Testis (tissue), 3 donors: ENCODE measurements around the gene PLXDC1. TPM values are rescaled to one million over a fixed set of nuclear protein-coding genes. Genes with fewer than 3 reads are reported as not detected.
"Not testable (repeated sequence)": the region's sequence is repeated elsewhere in the genome, so short reads cannot be mapped to it uniquely, and the experiment has no call there.

ENCODE experiments used
- DNase-seq: peaks from one replicate; pipeline ENCODE4 v3.0.0-alpha.2; 2019
- H3K27ac ChIP-seq, 2 donors: fragments of 200-600 bp; sonication (generic); one replicate each; pipeline ENCODE4 v1.5.1; 2019
- H3K27me3 ChIP-seq: fragments of 200-600 bp; sonication (generic); one replicate; pipeline ENCODE4 v1.5.1; 2019
- H3K36me3 ChIP-seq: fragments of 200-600 bp; sonication (generic); one replicate; pipeline ENCODE4 v1.5.1; 2017; ENCODE audit warnings: low read depth; ENCODE audit errors: missing control alignments
- H3K4me1 ChIP-seq: fragments of 200-600 bp; sonication (generic); one replicate; pipeline ENCODE4 v1.5.1; 2019
- H3K4me3 ChIP-seq, 2 donors: fragments of 200-600 bp; sonication (generic); one replicate each; pipeline ENCODE4 v1.5.1; 2017 to 2019
- H3K9me3 ChIP-seq: fragments of 200-600 bp; sonication (generic); one replicate; pipeline ENCODE4 v1.5.1; 2017
- CTCF ChIP-seq, 3 experiments: fragments of 450-650 bp in 2 of 3; fragments of 200-600 bp in 1 of 3; sonication (generic) in 1 of 3; IDR thresholded peaks; one replicate each; pipeline ENCODE4 v1.5.1; 2016 to 2019; ENCODE audit warnings: antibody characterized with exemption in 3 of 3, mild to moderate bottlenecking in 2 of 3, moderate library complexity in 1 of 3
- POLR2A ChIP-seq: fragments of 450-650 bp; IDR thresholded peaks from one replicate; pipeline ENCODE4 v1.6.1; 2017; ENCODE audit warnings: antibody characterized with exemption, mild to moderate bottlenecking, moderate library complexity
- WGBS, 2 donors: methylation state at CpG; one replicate each; pipeline ENCODE4 v1.1.5; 2018; 5-methylcytosine and 5-hydroxymethylcytosine counted together
- intact Hi-C: fragments of 100-400 bp; cut with DNase I; formaldehyde crosslinking; loops from one replicate; pipeline ENCODE4 v1.15.1; 2023; ENCODE audit warnings: low total_unique reads
- polyA plus RNA-seq: library from polyadenylated mRNA; stranded (reverse); fragments of 350-450 nt; fragmentation: Illumina TruSeq; extraction: RNeasy Lipid Tissue Mini Kit (QIAGEN cat#74804); gene quantifications from one replicate; pipeline ENCODE4 v1.2.3, GENCODE V29; 2014; ENCODE audit warnings: low read depth, low replicate concordance; ENCODE audit not compliant: insufficient read depth
- total RNA-seq, 2 donors: library from RNA; depleted of rRNA; stranded (reverse); fragments of >200 nt; gene quantifications; one replicate each; pipeline ENCODE4 v1.2.3, GENCODE V29; 2016

The PLXDC1 gene
- total and polyA plus RNA-seq, 3 donors from 2014 or later = 9.6 to 40.5 (median 14.8) TPM

- Histone ChIP-seq H3K9me3 (no peaks in the 10 kb centered on the region), H3K27ac (no peak overlapping the region), H3K27me3 (no peaks in the 10 kb centered on the region), H3K4me1 (no peaks in the 10 kb centered on the region), H3K36me3 (no peaks in the 10 kb centered on the region), H3K4me3 (no peak overlapping the region)
- no peak for DNase-seq
- TF ChIP-seq CTCF (IDR thresholded peaks at IDR 0.05) = no peak
- TF ChIP-seq POLR2A = no peak
- WGBS, 2 donors = 81 to 82% methylated on average over 5 of the region's 5 CpGs
- intact Hi-C loops = no loop called here
Observed at GRCh38 chr17:39171933-39172332, 20.5 kb upstream of the PLXDC1 start.

DNA sequence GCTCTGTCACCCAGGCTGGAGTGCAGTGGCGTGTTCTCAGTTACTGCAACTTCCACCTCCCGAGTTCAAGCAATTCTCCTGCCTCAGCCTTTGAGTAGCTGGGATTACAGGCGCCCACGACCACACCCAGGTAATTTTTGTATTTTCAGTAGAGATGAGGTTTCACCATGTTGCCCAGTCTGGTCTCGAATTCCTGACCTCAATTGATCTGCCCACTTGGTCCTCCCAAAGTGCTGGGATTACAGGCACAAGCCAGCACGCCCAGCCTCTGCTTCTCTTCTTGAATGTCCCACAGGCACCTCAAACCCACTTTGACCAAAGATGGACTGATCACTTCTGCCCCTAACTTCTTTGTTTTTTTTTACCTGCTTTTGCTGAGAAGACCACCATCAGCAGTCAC lies 19.1 kb upstream of the PLXDC1 start:
- 80 to 89% methylated on average over 6 of the region's 6 CpGs for WGBS, 2 donors
- no peak overlapping the region for H3K4me3 ChIP-seq
- H3K9me3 ChIP-seq = no peaks in the 10 kb centered on the region
- H3K27ac ChIP-seq = no peak overlapping the region
- H3K36me3 ChIP-seq = no peaks in the 10 kb centered on the region
- H3K27me3 ChIP-seq = no peaks in the 10 kb centered on the region
- no peak for DNase-seq
- no peaks in the 10 kb centered on the region for H3K4me1 ChIP-seq
- TF ChIP-seq CTCF (IDR thresholded peaks at IDR 0.05) (no peak), POLR2A (no peak)
- intact Hi-C loops = no loop called here

DNA sequence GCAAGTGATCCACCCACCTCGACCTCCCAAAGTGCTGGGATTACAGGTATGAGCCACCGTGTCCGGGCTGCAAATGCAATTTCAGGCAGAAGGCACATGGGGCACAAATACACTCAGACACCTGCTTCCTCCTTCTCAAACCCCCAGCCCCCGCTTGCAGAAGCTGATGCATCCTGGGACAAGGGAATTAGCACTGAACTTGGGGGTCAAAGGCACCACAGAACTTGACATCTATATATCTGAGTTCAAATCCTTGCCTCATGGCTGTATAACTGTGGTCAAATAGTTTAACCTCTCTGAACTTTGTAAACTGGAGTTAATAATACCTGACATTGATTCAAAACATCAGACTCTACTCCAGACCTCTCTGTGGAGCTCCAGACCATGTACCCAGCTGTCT lies 18.7 kb upstream of the PLXDC1 start:
- intact Hi-C loops = no loop called here
- TF ChIP-seq POLR2A (no peak), CTCF (IDR thresholded peaks at IDR 0.05) (no peak)
- H3K9me3 ChIP-seq = no peaks in the 10 kb centered on the region
- H3K4me3 ChIP-seq = no peak overlapping the region
- DNase-seq = no peak
- no peaks in the 10 kb centered on the region for H3K27me3 ChIP-seq
- H3K27ac ChIP-seq = no peak overlapping the region
- peaks cover 3% of the 10 kb centered on the region for H3K4me1 ChIP-seq
- 76 to 83% methylated on average over 4 of the region's 4 CpGs for WGBS, 2 donors
- H3K36me3 ChIP-seq = no peaks in the 10 kb centered on the region

DNA sequence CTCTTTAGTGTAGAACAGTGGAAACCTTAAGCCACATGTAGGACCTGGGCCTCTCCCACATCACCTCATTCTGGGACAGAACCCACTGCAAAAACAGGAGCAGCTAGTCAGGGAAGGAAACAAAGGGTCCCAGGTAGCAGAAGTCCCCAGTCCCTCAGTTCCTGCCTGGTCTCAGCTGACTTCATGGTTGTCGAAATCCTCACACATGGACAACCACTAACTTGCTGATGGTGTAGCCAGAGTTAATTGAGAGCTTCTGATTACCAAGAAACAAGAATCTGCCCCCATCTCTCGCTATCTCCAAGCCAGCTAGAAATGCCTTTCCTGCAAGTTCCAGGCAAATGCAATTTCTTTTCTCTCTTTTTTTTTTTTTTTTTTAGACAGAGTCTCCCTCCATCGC lies 18.1 kb upstream of the PLXDC1 start:
- H3K4me1 ChIP-seq = peaks cover 4% of the 10 kb centered on the region
- 74 to 77% methylated on average over 2 to 3 of the region's 3 CpGs for WGBS, 2 donors
- no peak for TF ChIP-seq POLR2A
- TF ChIP-seq CTCF (IDR thresholded peaks at IDR 0.05) = no peak
- no peaks in the 10 kb centered on the region for H3K9me3 ChIP-seq
- no peak overlapping the region for H3K4me3 ChIP-seq
- DNase-seq = no peak
- intact Hi-C loops = no loop called here
- H3K27ac ChIP-seq = no peak overlapping the region
- H3K27me3 ChIP-seq = no peaks in the 10 kb centered on the region
- H3K36me3 ChIP-seq = no peaks in the 10 kb centered on the region

- no peak overlapping the region for H3K4me3 ChIP-seq
- peaks cover 4% of the 10 kb centered on the region for H3K4me1 ChIP-seq
- H3K27me3 ChIP-seq = no peaks in the 10 kb centered on the region
- H3K27ac ChIP-seq = no peak overlapping the region
- TF ChIP-seq CTCF (IDR thresholded peaks at IDR 0.05) (no peak), POLR2A (no peak)
- 60 to 75% methylated on average over 14 of the region's 14 CpGs for WGBS, 2 donors
- no peaks in the 10 kb centered on the region for H3K36me3 ChIP-seq
- no peak for DNase-seq
- intact Hi-C loops = no loop called here
- H3K9me3 ChIP-seq = no peaks in the 10 kb centered on the region
Observed at GRCh38 chr17:39169101-39169500, 17.7 kb upstream of the PLXDC1 start.

DNA sequence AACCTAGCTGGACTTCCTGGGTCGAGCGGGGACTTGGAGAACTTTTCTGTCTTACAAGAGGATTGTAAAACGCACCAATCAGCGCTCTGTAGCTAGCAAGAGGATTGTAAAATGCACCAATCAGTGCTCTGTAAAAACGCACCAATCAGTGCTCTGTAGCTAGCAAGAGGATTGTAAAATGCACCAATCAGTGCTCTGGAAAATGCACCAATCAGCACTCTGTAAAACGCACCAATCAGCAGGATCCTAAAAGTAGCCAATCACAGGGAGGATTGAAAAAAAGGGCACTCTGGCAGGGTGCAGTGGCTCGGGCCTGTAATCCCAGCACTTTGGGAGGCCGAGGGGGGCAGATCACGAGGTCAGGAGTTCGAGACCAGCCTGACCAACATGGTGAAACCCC lies 17.1 kb upstream of the PLXDC1 start:
- H3K4me3 ChIP-seq, H3K27me3 ChIP-seq, H3K27ac ChIP-seq, H3K36me3 ChIP-seq, intact Hi-C loops, H3K9me3 ChIP-seq, H3K4me1 ChIP-seq: not testable (repeated sequence)
- 70 to 85% methylated on average over 10 of the region's 10 CpGs for WGBS, 2 donors
- peak; percentile 38 for DNase-seq
